Measurements from ENCODE around the gene VPS26B.
"Not testable (repeated sequence)": the region's sequence is repeated elsewhere in the genome, so short reads cannot be mapped to it uniquely, and the experiment has no call there.

The VPS26B gene

GRCh38 chr11:134233729-134234179 is 9.3 kb downstream of the VPS26B start:
- no peak for DNase-seq

- no peak for DNase-seq
Measured at GRCh38 chr11:134235399-134235798, 10.9 kb downstream of the VPS26B start.

- DNase-seq: no peak
Measured at GRCh38 chr11:134236834-134237556, 12.5 kb downstream of the VPS26B start.

- DNase-seq: no peak
Measured at GRCh38 chr11:134237557-134237922, 13.1 kb downstream of the VPS26B start.

GRCh38 chr11:134238956-134239355 is 14.5 kb downstream of the VPS26B start:
- DNase-seq: no peak

GRCh38 chr11:134240592-134240991 is 16.1 kb downstream of the VPS26B start:
- no peak for DNase-seq

- DNase-seq: no peak
Measured at GRCh38 chr11:134242376-134242775, 17.9 kb downstream of the VPS26B start.

- peak; percentile 77 for DNase-seq
Measured at GRCh38 chr11:134243913-134244312, 19.4 kb downstream of the VPS26B start.

GRCh38 chr11:134244593-134244992 is 20.1 kb downstream of the VPS26B start:
- DNase-seq: peak; percentile 85

GRCh38 chr11:134245434-134245833 is 21.0 kb downstream of the VPS26B start:
- DNase-seq: no peak

GRCh38 chr11:134246100-134246499 is 21.6 kb downstream of the VPS26B start:
- no peak for DNase-seq

- DNase-seq: no peak
Measured at GRCh38 chr11:134246678-134247077, 22.2 kb downstream of the VPS26B start.

- no peak for DNase-seq
Measured at GRCh38 chr11:134248910-134249480, 24.5 kb downstream of the VPS26B start.

GRCh38 chr11:134250246-134250645 is 25.8 kb downstream of the VPS26B start:
- DNase-seq: no peak

GRCh38 chr11:134250675-134251074 is 26.2 kb downstream of the VPS26B start:
- DNase-seq: no peak

GRCh38 chr11:134252346-134253187 is 28.1 kb downstream of the VPS26B start:
- peak; percentile 68 for DNase-seq

- peak; percentile 98 for DNase-seq
Measured at GRCh38 chr11:134253188-134253993, 28.9 kb downstream of the VPS26B start, which contains the start of the genes ACAD8 and THYN1. Gene ACAD8, plus strand, starts transcription at chr11:134253568. Its CDS starts 33 bp downstream, at chr11:134253601. Gene THYN1, minus strand, starts transcription at chr11:134253352. Its CDS starts 470 bp downstream, at chr11:134252882.

- no peak for DNase-seq
Measured at GRCh38 chr11:134254433-134255183, 30.1 kb downstream of the VPS26B start.

GRCh38 chr11:134255184-134255561 is 30.7 kb downstream of the VPS26B start:
- DNase-seq: not testable (repeated sequence)

- DNase-seq: no peak
Measured at GRCh38 chr11:134257101-134257500, 32.6 kb downstream of the VPS26B start.

- DNase-seq: peak; percentile 45
Measured at GRCh38 chr11:134258577-134258976, 34.1 kb downstream of the VPS26B start.

GRCh38 chr11:134260503-134260902 is 36.0 kb downstream of the VPS26B start:
- no peak for DNase-seq
